ENCODE measurements around the gene PLCL1.

Gene PLCL1

GRCh38 chr2:197890168-197890567 lies 85.8 kb downstream of the PLCL1 start:
- FAIRE-seq = no peak

- no peak for FAIRE-seq
Measured at GRCh38 chr2:197891897-197892442, 87.6 kb downstream of the PLCL1 start.

GRCh38 chr2:197893403-197894177 lies 89.2 kb downstream of the PLCL1 start:
- no peak for FAIRE-seq

- no peak for FAIRE-seq
Measured at GRCh38 chr2:197894751-197895274, 90.4 kb downstream of the PLCL1 start.

GRCh38 chr2:197897960-197898678 lies 93.7 kb downstream of the PLCL1 start:
- FAIRE-seq = no peak

GRCh38 chr2:197904446-197904845 lies 100.1 kb downstream of the PLCL1 start:
- FAIRE-seq = no peak

GRCh38 chr2:197908156-197908555 lies 103.8 kb downstream of the PLCL1 start:
- no peak for FAIRE-seq

- FAIRE-seq = no peak
Measured at GRCh38 chr2:197908990-197909776, 104.8 kb downstream of the PLCL1 start.

GRCh38 chr2:197911667-197912066 lies 107.3 kb downstream of the PLCL1 start:
- no peak for FAIRE-seq

- FAIRE-seq = no peak
Measured at GRCh38 chr2:197913084-197913483, 108.7 kb downstream of the PLCL1 start.

- FAIRE-seq = no peak
Measured at GRCh38 chr2:197914778-197915177, 110.4 kb downstream of the PLCL1 start.

GRCh38 chr2:197915548-197916265 lies 111.3 kb downstream of the PLCL1 start:
- FAIRE-seq = no peak

GRCh38 chr2:197919487-197919886 lies 115.1 kb downstream of the PLCL1 start:
- no peak for FAIRE-seq

GRCh38 chr2:197920088-197920487 lies 115.7 kb downstream of the PLCL1 start:
- FAIRE-seq = no peak

- FAIRE-seq = no peak
Measured at GRCh38 chr2:197920592-197921201, 116.3 kb downstream of the PLCL1 start.

- no peak for FAIRE-seq
Measured at GRCh38 chr2:197924483-197924882, 120.1 kb downstream of the PLCL1 start.

- FAIRE-seq = no peak
Measured at GRCh38 chr2:197925204-197925603, 120.8 kb downstream of the PLCL1 start.

- no peak for FAIRE-seq
Measured at GRCh38 chr2:197925976-197926375, 121.6 kb downstream of the PLCL1 start.

GRCh38 chr2:197926673-197927072 lies 122.3 kb downstream of the PLCL1 start:
- FAIRE-seq = no peak

GRCh38 chr2:197927994-197928393 lies 123.6 kb downstream of the PLCL1 start:
- FAIRE-seq = no peak

GRCh38 chr2:197929008-197929885 lies 124.9 kb downstream of the PLCL1 start:
- no peak for FAIRE-seq

All from TTC549 (cell line).